Activated effector memory CD4-positive, alpha-beta T cell treated with Interleukin-2 at 50 U/mL for 16 hours (primary cell): ENCODE measurements around the gene NAV3.

Experiments
- DNase-seq: peaks from one replicate; pipeline ENCODE4 v3.0.0-alpha.2; 2020

NAV3 gene

DNA sequence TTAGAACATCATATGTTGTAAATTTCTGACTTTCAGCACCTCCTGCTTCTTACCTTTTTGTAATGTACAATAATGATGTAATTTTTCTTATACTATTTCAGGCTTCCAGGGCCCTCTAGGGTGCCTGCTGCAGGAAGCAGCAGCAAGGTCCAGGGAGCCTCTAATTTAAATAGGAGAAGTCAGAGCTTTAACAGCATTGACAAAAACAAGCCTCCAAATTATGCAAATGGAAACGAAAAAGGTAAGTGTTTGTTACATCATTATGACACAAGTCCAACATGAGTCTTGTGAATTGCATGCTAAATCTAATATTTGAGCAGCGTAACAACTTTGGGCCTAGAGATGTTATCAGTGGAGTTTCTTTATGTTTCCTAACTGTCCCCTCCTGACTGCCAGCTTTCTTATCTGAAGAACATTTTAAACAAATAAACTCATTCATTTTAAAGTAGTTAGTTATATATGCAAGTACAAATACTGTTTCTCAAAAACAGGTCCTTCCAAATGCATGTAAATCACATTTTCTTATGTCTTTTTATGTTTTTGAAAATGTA lies 167.6 kb downstream of the NAV3 start:
- DNase-seq = no peak

GRCh38 chr12:77999074-77999715 lies 168.5 kb downstream of the NAV3 start:
- DNase-seq = no peak

DNA sequence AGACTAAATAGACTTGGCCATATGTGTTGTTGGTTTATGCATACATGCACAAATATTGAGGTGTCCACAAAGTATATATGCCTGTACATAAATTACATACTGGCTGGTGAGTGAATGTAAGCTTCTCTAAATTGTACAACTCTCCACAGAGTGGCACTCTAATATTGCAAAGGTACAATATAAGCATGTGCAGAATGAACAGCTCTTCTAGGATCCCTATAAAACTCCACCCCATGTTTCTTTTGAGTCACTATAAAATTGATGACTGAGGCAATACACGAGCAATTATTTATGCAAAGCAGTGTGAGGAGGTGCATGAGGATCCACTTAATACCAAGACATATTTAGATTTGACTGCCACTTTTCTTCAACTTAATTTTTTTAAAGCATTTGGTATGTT lies 172.2 kb downstream of the NAV3 start:
- no peak for DNase-seq

DNA sequence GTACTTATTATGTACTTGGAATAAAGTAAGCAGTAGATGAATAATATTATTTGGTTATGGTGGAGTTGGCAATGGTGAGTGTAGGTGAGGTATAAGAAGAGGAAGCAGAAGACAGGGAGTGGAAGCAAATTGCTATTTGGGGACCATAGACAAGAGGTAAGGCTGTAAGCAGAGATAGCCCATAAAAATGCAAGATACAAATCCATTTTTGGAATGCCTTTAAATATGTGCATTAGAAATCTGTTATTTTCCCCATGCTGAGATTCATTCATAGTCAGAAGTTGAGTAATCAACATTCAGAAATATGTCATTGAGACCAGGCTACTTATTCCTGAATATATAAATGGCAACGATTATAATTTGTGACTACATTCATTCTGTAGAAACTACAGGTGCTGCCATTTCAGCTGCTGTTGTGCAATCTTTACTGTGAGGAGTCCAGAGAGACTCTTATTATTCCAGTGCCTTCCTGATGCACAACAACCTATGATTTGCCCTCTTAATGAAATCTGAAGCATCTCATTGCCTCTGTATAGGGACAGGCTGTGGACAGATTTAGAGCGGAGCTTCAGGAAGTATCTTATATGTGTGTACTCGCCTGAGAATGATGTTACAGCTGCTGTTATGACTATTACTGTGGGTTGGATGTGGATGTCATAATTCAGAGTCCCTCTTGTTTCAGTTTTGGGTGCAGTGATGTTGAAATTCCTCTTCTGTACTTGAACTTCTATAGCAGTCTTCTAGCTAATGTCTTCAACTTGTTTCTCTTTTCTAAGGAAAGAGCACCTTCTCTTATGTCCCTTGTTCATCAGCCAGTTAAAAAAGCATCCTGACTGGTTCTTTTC lies 173.8 kb downstream of the NAV3 start:
- no peak for DNase-seq

- no peak for DNase-seq
Measured at GRCh38 chr12:78005094-78005492, 174.4 kb downstream of the NAV3 start.

DNA sequence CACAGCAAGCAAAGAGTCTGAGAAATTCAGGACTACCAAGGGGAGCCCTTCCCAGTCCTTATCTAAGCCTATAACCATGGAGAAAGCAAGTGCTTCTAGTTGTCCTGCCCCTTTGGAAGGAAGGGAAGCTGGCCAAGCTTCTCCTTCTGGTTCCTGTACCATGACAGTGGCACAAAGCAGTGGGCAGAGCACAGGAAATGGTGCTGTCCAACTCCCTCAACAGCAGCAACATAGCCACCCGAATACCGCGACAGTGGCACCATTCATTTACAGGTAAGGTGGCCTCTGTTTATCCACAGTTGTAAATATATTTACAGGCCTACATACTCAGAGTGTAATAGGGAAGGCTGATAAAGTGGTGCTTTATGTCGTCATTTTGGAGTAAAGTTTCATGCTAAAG lies 176.5 kb downstream of the NAV3 start:
- no peak for DNase-seq

DNA sequence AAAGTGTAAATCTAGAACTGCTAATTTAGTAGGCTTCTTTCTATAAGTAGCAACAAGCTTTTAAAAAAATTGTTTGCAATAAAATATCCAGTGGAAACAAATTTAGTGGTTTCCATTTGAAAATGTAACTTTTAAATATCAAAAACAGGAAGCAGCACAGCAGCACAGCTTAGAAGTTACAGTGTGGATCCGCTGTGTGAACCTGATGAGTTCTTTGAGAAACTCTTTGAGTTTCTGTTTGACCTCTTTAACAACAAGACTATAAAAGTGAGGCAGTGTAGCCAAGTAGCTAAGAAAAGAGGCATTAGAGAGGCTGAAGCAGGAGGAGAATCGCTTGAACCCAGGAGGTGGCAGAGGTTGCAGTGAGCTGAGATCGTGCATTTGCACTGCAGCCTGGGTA lies 178.3 kb downstream of the NAV3 start:
- DNase-seq = no peak

GRCh38 chr12:78018171-78018910 lies 187.6 kb downstream of the NAV3 start:
- no peak for DNase-seq

DNA sequence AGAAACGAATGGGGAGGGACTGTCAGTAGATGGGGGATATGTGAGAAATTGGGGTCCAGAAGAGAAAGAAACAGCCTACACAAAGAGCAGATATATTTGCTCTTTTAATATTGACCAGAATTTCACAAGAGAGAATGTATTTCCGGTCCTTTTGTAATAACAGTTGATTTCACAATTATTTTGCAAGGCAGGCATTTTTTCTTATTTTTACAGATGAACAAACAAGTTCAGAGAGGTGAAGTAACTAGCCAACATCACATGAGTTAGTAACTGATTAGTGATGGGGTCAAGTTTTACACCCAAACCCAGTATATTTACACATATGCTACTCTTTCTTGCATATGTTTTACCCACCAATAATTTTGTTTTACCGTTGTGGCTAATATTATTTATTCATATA lies 188.2 kb downstream of the NAV3 start:
- no peak for DNase-seq

DNA sequence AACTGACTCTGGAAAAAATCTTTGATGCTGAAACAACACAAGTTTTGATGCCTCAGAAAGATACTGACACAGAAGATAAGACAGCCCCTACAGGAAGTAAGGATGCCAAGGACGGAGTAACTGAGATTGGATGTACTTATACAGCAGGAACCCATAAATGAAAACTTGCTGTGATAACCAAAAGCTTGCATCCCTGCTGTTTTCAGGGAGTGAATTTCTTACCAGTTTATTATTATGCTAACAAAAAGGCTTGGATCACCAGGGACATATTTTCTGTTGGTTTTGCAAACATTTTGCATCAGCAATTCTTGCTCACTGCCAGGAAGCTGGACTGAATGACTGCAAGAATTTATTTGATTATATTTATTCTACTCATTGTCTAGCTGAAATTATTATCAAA lies 197.7 kb downstream of the NAV3 start:
- DNase-seq = no peak

GRCh38 chr12:78034025-78034424 lies 203.3 kb downstream of the NAV3 start:
- no peak for DNase-seq

GRCh38 chr12:78035901-78036606 lies 205.4 kb downstream of the NAV3 start:
- DNase-seq = no peak

DNA sequence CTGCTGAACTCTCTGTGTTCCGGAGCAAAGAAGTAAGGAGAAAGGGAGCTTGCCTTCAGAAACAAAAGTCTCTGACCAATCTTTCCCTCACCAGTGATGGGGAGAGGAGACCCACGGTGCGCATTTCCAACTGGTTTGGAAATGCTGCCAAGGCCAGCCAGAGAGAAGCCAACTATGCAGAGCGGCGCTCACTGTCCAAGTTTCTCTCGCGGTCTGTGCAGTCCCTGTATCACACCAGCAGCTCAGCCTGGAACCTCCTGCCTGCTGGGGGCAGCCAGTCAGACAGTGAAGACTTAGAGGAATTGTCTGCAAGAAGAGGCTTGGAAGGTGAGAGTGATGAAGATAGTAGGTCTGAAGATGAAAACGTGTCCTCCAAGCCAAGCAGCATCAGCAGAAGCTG lies 206.2 kb downstream of the NAV3 start:
- DNase-seq = no peak

DNA sequence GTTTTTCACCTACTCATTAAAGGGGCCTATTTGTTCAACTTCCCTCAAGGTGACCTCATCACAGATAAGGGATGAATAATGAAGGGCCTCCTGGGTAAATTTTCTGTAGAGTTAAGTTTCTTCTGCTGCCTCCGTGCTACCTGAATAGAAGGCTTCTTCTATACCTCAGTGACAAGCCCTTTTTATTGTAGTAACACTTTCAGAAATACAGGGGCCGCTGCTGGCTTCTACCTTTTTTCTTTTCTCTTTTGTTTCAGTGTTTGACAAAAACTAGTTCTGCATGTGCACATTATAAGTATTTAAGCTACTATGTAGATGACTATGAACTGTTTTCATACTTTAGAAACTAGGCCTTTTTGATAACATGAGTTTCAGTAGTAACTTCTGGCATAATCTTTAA lies 207.0 kb downstream of the NAV3 start:
- DNase-seq = no peak

- DNase-seq = no peak
Measured at GRCh38 chr12:78038541-78038940, 207.8 kb downstream of the NAV3 start.

DNA sequence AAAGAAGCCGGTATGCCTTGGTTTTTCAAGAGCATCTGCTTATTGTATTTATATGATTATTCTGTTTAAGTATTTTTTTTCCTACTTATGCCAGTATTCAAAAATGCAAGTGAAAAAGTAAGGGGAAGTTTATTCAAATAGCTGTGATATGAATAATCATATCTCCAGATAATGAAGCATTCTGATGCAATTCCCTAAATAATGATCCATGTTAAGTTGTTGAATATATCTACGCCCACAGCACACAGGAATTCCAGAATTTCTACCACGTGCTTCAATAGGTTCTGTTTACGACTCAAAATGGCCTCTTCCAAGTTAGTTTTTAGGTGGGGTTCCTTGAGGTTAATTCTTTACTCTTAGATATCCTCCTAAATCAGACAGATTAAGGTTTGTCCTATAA lies 208.3 kb downstream of the NAV3 start:
- no peak for DNase-seq

- DNase-seq = no peak
Measured at GRCh38 chr12:78040111-78040510, 209.4 kb downstream of the NAV3 start.

DNA sequence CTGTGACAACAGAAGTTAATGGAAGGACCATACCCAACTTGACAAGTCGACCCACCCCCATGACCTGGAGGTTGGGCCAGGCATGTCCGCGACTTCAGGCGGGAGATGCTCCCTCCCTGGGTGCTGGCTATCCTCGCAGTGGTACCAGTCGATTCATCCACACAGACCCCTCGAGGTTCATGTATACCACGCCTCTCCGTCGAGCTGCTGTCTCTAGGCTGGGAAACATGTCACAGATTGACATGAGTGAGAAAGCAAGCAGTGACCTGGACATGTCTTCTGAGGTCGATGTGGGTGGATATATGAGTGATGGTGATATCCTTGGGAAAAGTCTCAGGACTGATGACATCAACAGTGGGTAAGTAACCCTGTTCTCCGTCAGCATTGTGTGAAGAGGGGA lies 220.1 kb downstream of the NAV3 start:
- no peak for DNase-seq

DNA sequence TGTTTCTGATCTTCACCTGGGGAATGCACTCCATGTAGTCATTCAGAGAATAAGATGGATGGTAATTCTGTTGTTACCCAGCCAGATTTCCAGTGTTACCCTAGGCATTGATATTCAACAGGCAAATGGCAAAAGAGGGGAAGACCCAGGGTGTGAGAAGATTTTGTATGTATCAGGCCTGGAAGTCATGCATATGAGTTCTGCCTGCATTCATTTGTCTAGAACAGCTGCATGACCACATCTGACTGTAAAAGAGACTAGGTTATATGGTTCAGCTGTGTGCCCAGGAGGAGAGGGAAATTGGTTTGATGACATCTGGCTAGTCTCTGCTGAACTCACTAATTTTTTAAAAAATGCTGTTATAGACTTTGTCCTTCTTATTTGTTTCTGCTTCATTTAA lies 224.9 kb downstream of the NAV3 start:
- DNase-seq = no peak

GRCh38 chr12:78057075-78057474 lies 226.4 kb downstream of the NAV3 start:
- no peak for DNase-seq

GRCh38 chr12:78060186-78060585 lies 229.5 kb downstream of the NAV3 start:
- no peak for DNase-seq

- DNase-seq = no peak
Measured at GRCh38 chr12:78062786-78063185, 232.1 kb downstream of the NAV3 start.
